ENCODE data around the gene IL18R1. TPM values are rescaled to one million over a fixed set of nuclear protein-coding genes. Genes with fewer than 3 reads are reported as not detected.

IL18R1 gene
- total RNA-seq, 1 donor from 2014 or later, result 2.3 TPM

GRCh38 chr2:102385522-102385921 lies 29.9 kb downstream of the IL18R1 start:
- no peak for DNase-seq (ENCODE audit: low spot score in 2 of 2, unreplicated experiment in 2 of 2)
- Mint-ChIP-seq H3K9me3 (peaks cover 34% of the 10 kb centered on the region), H3K4me3 (no peak overlapping the region), H3K36me3 (no peaks in the 10 kb centered on the region), H3K27me3 (ENCODE audit: low read depth) (no peaks in the 10 kb centered on the region), H3K27ac (no peak overlapping the region), H3K4me1 (no peaks in the 10 kb centered on the region)
- no peak for TF ChIP-seq CTCF (IDR thresholded peaks at IDR 0.05; ENCODE audit: unreplicated experiment)

GRCh38 chr2:102386004-102386403 lies 30.4 kb downstream of the IL18R1 start:
- Mint-ChIP-seq H3K4me3 (no peak overlapping the region), H3K9me3 (peaks cover 29% of the 10 kb centered on the region), H3K4me1 (no peaks in the 10 kb centered on the region), H3K27ac (no peak overlapping the region), H3K27me3 (ENCODE audit: low read depth) (no peaks in the 10 kb centered on the region), H3K36me3 (no peaks in the 10 kb centered on the region)
- TF ChIP-seq CTCF (IDR thresholded peaks at IDR 0.05; ENCODE audit: unreplicated experiment), result no peak
- DNase-seq (ENCODE audit: low spot score in 2 of 2, unreplicated experiment in 2 of 2), result no peak

GRCh38 chr2:102386867-102387541 lies 31.4 kb downstream of the IL18R1 start:
- Mint-ChIP-seq H3K36me3 (no peaks in the 10 kb centered on the region), H3K27me3 (ENCODE audit: low read depth) (peaks cover 3% of the 10 kb centered on the region), H3K27ac (no peak overlapping the region), H3K4me1 (no peaks in the 10 kb centered on the region), H3K9me3 (peaks cover 27% of the 10 kb centered on the region), H3K4me3 (no peak overlapping the region)
- DNase-seq (ENCODE audit: low spot score in 2 of 2, unreplicated experiment in 2 of 2), result no peak
- TF ChIP-seq CTCF (IDR thresholded peaks at IDR 0.05; ENCODE audit: unreplicated experiment), result no peak

- Mint-ChIP-seq H3K4me1 (no peaks in the 10 kb centered on the region), H3K4me3 (no peak overlapping the region), H3K36me3 (no peaks in the 10 kb centered on the region), H3K27me3 (ENCODE audit: low read depth) (peaks cover 3% of the 10 kb centered on the region), H3K27ac (no peak overlapping the region), H3K9me3 (peaks cover 24% of the 10 kb centered on the region)
- no peak for DNase-seq (ENCODE audit: low spot score in 2 of 2, unreplicated experiment in 2 of 2)
- TF ChIP-seq CTCF (IDR thresholded peaks at IDR 0.05; ENCODE audit: unreplicated experiment), result no peak
These were observed 32.4 kb downstream of the IL18R1 start for GRCh38 chr2:102387763-102388546.

- no peaks in the 10 kb centered on the region for H3K4me1 Mint-ChIP-seq
- no peak for TF ChIP-seq CTCF (IDR thresholded peaks at IDR 0.05; ENCODE audit: unreplicated experiment)
- DNase-seq (ENCODE audit: low spot score in 2 of 2, unreplicated experiment in 2 of 2), result no peak
- no peak overlapping the region for H3K4me3 Mint-ChIP-seq
- H3K9me3 Mint-ChIP-seq, result no peaks in the 10 kb centered on the region
- H3K36me3 Mint-ChIP-seq, result no peaks in the 10 kb centered on the region
- peaks cover 8% of the 10 kb centered on the region for H3K27me3 Mint-ChIP-seq (ENCODE audit: low read depth)
- no peak overlapping the region for H3K27ac Mint-ChIP-seq
These were observed 36.0 kb downstream of the IL18R1 start for GRCh38 chr2:102391565-102391964.
